H1 (cell line): ENCODE measurements around the gene MAP3K10. TPM values are rescaled to one million over a fixed set of nuclear protein-coding genes. Genes with fewer than 3 reads are reported as not detected.

ENCODE experiments used
- CTCF ChIA-PET: fragments of 300-600 bp; sonication (Branson Sonifier 250); formaldehyde crosslinking; loops from one replicate; lab custom pipeline; 2021; ENCODE audit not compliant: partially characterized antibody; lab: Charles Lee
- POLR2A ChIA-PET: fragments of 300-600 bp; sonication (Branson Sonifier 250); formaldehyde crosslinking; loops from one replicate; lab custom pipeline; 2021; ENCODE audit warnings: inconsistent platforms; ENCODE audit not compliant: partially characterized antibody; lab: Charles Lee
- DNase-seq, 2 experiments: peaks; one replicate each; pipeline versions ENCODE4 v3.0.0 to v3.0.0-alpha.2; 2010 to 2022; ENCODE audit warnings: low spot score in 2 of 2, low read depth in 1 of 2, mixed read lengths in 1 of 2
- FAIRE-seq: peaks from 2 replicates; lab custom pipeline; 2011; peaks lifted over from hg19 to GRCh38; lab: Jason Lieb, UNC
- H2AFZ ChIP-seq: 2 replicates; pipeline ENCODE4 v1.8.1; 2012; ENCODE audit warnings: low read length, inconsistent platforms
- H2AK5ac ChIP-seq: 2 replicates; pipeline ENCODE4 v1.6.1; 2013; ENCODE audit warnings: low read depth, low read length
- H2BK120ac ChIP-seq: replicated peaks from 2 replicates; pipeline ENCODE3; 2013; ENCODE audit warnings: low read depth, low read length, inconsistent platforms
- H2BK12ac ChIP-seq: 2 replicates; pipeline ENCODE4 v1.6.1; 2013; ENCODE audit warnings: low read depth, low read length
- H2BK15ac ChIP-seq: 2 replicates; pipeline ENCODE4 v1.6.1; 2013; ENCODE audit warnings: low read length
- H2BK20ac ChIP-seq: 2 replicates; pipeline ENCODE4 v1.6.1; 2013; ENCODE audit warnings: low read length
- H2BK5ac ChIP-seq: 2 replicates; pipeline ENCODE4 v1.6.1; 2013; ENCODE audit warnings: low read depth, low read length
- H3K14ac ChIP-seq: 2 replicates; pipeline ENCODE4 v1.6.1; 2013; ENCODE audit warnings: inconsistent platforms; ENCODE audit not compliant: insufficient read length
- H3K18ac ChIP-seq: 2 replicates; pipeline ENCODE4 v1.6.1; 2013; ENCODE audit warnings: low read length; ENCODE audit errors: extremely low read depth
- H3K23ac ChIP-seq: 2 replicates; pipeline ENCODE4 v1.6.1; 2013; ENCODE audit warnings: inconsistent platforms; ENCODE audit not compliant: insufficient read length
- H3K23me2 ChIP-seq: 2 replicates; pipeline ENCODE4 v1.6.1; 2013; ENCODE audit warnings: low read depth, low read length
- H3K27ac ChIP-seq: 2 replicates; pipeline ENCODE4 v1.6.1; 2011; ENCODE audit warnings: low read depth, low read length, inconsistent platforms
- H3K27me3 ChIP-seq, 4 experiments: replicated peaks in 1 of 4; 1 replicate in 1 of 4; 2 replicates in 3 of 4; pipeline versions ENCODE4 v1.6.1 to v1.8.1; 2011 to 2013; ENCODE audit warnings: low read length in 3 of 4, mild to moderate bottlenecking in 3 of 4, inconsistent platforms in 2 of 4, mixed read lengths in 2 of 4, moderate library complexity in 1 of 4; ENCODE audit not compliant: control insufficient read depth in 3 of 4, insufficient read depth in 3 of 4; ENCODE audit errors: extremely low read depth in 1 of 4
- H3K36me3 ChIP-seq, 4 experiments: 2 replicates each; pipeline versions ENCODE4 v1.6.1 to v1.8.1; 2011 to 2013; ENCODE audit warnings: mild to moderate bottlenecking in 4 of 4, low read length in 3 of 4, moderate library complexity in 2 of 4, control low read depth in 1 of 4, inconsistent platforms in 1 of 4; ENCODE audit not compliant: insufficient read depth in 4 of 4, control insufficient read depth in 2 of 4
- H3K4ac ChIP-seq: replicated peaks from 2 replicates; pipeline ENCODE3; 2013; ENCODE audit warnings: low read length, low read depth, mixed read lengths, inconsistent platforms; ENCODE audit not compliant: insufficient read length
- H3K4me1 ChIP-seq, 4 experiments: replicated peaks in 1 of 4; 1 replicate in 1 of 4; 2 replicates in 3 of 4; pipeline versions ENCODE4 v1.6.1 to v1.8.1; 2011 to 2013; ENCODE audit warnings: low read length in 3 of 4, inconsistent platforms in 2 of 4, mixed read lengths in 1 of 4; ENCODE audit not compliant: insufficient read depth in 4 of 4, control insufficient read depth in 3 of 4
- H3K4me2 ChIP-seq, 2 experiments: 2 replicates each; pipeline versions ENCODE4 v1.6.1 to v1.8.1; 2011 to 2013; ENCODE audit warnings: low read depth in 2 of 2, low read length in 2 of 2, control low read depth in 1 of 2, inconsistent platforms in 1 of 2, mild to moderate bottlenecking in 1 of 2; ENCODE audit not compliant: insufficient read depth in 1 of 2
- H3K4me3 ChIP-seq, 4 experiments: fragments of 200-600, 300-600 bp in 1 of 4; sonication (generic), shearing (Covaris generic), sonication (Bioruptor Twin) in 1 of 4; 2 replicates each; pipeline versions ENCODE4 v1.5.1 to v1.8.1; 2011 to 2016; ENCODE audit warnings: low read length in 4 of 4, low read depth in 3 of 4, control low read depth in 2 of 4, inconsistent platforms in 2 of 4, mild to moderate bottlenecking in 2 of 4, mixed read lengths in 1 of 4, moderate library complexity in 1 of 4; ENCODE audit not compliant: insufficient read depth in 2 of 4; ENCODE audit errors: extremely low read depth in 1 of 4
- H3K56ac ChIP-seq: replicated peaks from 2 replicates; pipeline ENCODE3; 2013; ENCODE audit warnings: low read depth, mild to moderate bottlenecking, mixed read lengths, low read length, inconsistent platforms; ENCODE audit not compliant: insufficient read length
- H3K79me1 ChIP-seq: 2 replicates; pipeline ENCODE4 v1.6.1; 2013; ENCODE audit warnings: low read depth, low read length, control low read depth
- H3K79me2 ChIP-seq, 2 experiments: 2 replicates each; pipeline versions ENCODE4 v1.6.1 to v1.8.1; 2012 to 2013; ENCODE audit warnings: low read length in 2 of 2, mild to moderate bottlenecking in 2 of 2, inconsistent platforms in 1 of 2; ENCODE audit not compliant: insufficient read depth in 2 of 2, control insufficient read depth in 1 of 2
- H3K9ac ChIP-seq, 4 experiments: replicated peaks in 1 of 4; 1 replicate in 1 of 4; 2 replicates in 3 of 4; pipeline versions ENCODE4 v1.6.1 to v1.8.1; 2011 to 2013; ENCODE audit warnings: low read depth in 3 of 4, low read length in 3 of 4, control low read depth in 2 of 4, mild to moderate bottlenecking in 2 of 4, moderate library complexity in 2 of 4, inconsistent platforms in 1 of 4; ENCODE audit errors: extremely low read depth in 1 of 4
- H3K9me3 ChIP-seq, 2 experiments: 2 replicates each; pipeline versions ENCODE4 v1.6.1 to v1.8.1; 2012 to 2013; ENCODE audit warnings: mild to moderate bottlenecking in 2 of 2, moderate library complexity in 2 of 2, control low read depth in 1 of 2, inconsistent platforms in 1 of 2, low read depth in 1 of 2, low read length in 1 of 2, mixed read lengths in 1 of 2; ENCODE audit not compliant: insufficient read depth in 2 of 2
- H4K20me1 ChIP-seq, 2 experiments: replicated peaks in 1 of 2; 2 replicates each; pipeline versions ENCODE3 to v1.8.1; 2011 to 2013; ENCODE audit warnings: inconsistent platforms in 2 of 2, low read length in 2 of 2, mild to moderate bottlenecking in 1 of 2; ENCODE audit not compliant: insufficient read depth in 2 of 2, control insufficient read depth in 1 of 2
- H4K5ac ChIP-seq: 2 replicates; pipeline ENCODE4 v1.6.1; 2013; ENCODE audit warnings: low read length, low read depth, mixed read lengths, inconsistent platforms; ENCODE audit not compliant: insufficient read length
- H4K8ac ChIP-seq: 2 replicates; pipeline ENCODE4 v1.8.0; 2013; ENCODE audit warnings: mild to moderate bottlenecking, moderate library complexity, low read length, inconsistent platforms; ENCODE audit not compliant: insufficient read depth; ENCODE audit errors: extremely low read depth
- H4K91ac ChIP-seq: replicated peaks from 2 replicates; pipeline ENCODE3; 2013; ENCODE audit warnings: low read length, mixed read lengths, inconsistent platforms; ENCODE audit not compliant: insufficient read length
- CBX5 ChIP-seq: fragments of 300-800, 300-1000 bp; sonication (generic); IDR thresholded peaks from 2 replicates; pipeline ENCODE4 v1.7.1; 2016; ENCODE audit warnings: antibody characterized with exemption, low read length, low read depth
- EZH2 ChIP-seq: fragments of 200-600 bp; sonication (generic); IDR thresholded peaks from 2 replicates; pipeline ENCODE4 v1.7.1; 2012; ENCODE audit warnings: low read depth, mild to moderate bottlenecking, moderate library complexity, low read length, inconsistent platforms; ENCODE audit not compliant: severe bottlenecking
- POLR2AphosphoS5 ChIP-seq: IDR thresholded peaks from 2 replicates; pipeline ENCODE4 v1.6.1; 2011; ENCODE audit warnings: low read depth, low read length
- POU5F1 ChIP-seq: IDR thresholded peaks from 2 replicates; pipeline ENCODE4 v1.6.1; 2011; ENCODE audit warnings: low read depth, mild to moderate bottlenecking, low read length, moderate library complexity
- RBBP5 ChIP-seq: IDR thresholded peaks from 2 replicates; pipeline ENCODE4 v1.7.1; 2012; ENCODE audit warnings: low read depth, mild to moderate bottlenecking, inconsistent platforms, low read length, moderate library complexity, borderline replicate concordance
- SIX5 ChIP-seq: IDR thresholded peaks from 2 replicates; pipeline ENCODE4 v1.6.1; 2011; ENCODE audit warnings: mild to moderate bottlenecking, low read depth, low read length
- SP2 ChIP-seq: IDR thresholded peaks from 2 replicates; pipeline ENCODE4 v1.6.1; 2012; ENCODE audit warnings: mild to moderate bottlenecking, low read length, inconsistent platforms
- WGBS, 2 experiments: shearing (Covaris generic) in 1 of 2; methylation state at CpG; one replicate each; pipeline versions ENCODE4 v1.1.6 to v1.1.7; 2013 to 2015; ENCODE audit warnings: low lambda C conversion rate in 2 of 2, mixed read lengths in 2 of 2, inconsistent platforms in 1 of 2, low coverage in 1 of 2, missing lambda C conversion rate in 1 of 2; ENCODE audit not compliant: insufficient replicate concordance in 2 of 2, insufficient coverage in 1 of 2, insufficient read length in 1 of 2; ENCODE audit errors: extremely low coverage in 1 of 2, missing lambda C conversion rate in 1 of 2; 5-methylcytosine and 5-hydroxymethylcytosine counted together
- polyA plus RNA-seq, 7 experiments: library from polyadenylated mRNA; depleted of rRNA in 3 of 7; stranded (reverse) in 5 of 7; unstranded in 2 of 7; fragments of >200 nt in 5 of 7; fragments of 200-250 nt in 2 of 7; gene quantifications; 1 replicate in 5 of 7; 2 replicates in 1 of 7; 4 replicates in 1 of 7; pipeline versions ENCODE4 v1.2.1 to v1.2.3, GENCODE V29; 2011 to 2013; ENCODE audit warnings: missing spikeins in 2 of 7, mixed read lengths in 2 of 7
- total RNA-seq: library from RNA; stranded (reverse); fragmentation: NEBNext Ultra II Directional; extraction: Animal tissue kit (Norgen Biotek cat#: 25700); gene quantifications from 2 replicates; pipeline ENCODE4 v1.2.1, GENCODE V29; 2021

MAP3K10 gene
- total and polyA plus RNA-seq, 2 of the 8 experiments (the other 6 are each of a cell fraction or from before 2014, with no cell fraction given): 4.9 to 15.9 TPM

GRCh38 chr19:40157059-40157458 lies 34.2 kb upstream of the MAP3K10 start:
- H3K23me2 ChIP-seq: no peaks in the 10 kb centered on the region
- no peak overlapping the region for H3K23ac ChIP-seq
- WGBS, 2 experiments: 98% methylated on average over 6 of the region's 6 CpGs; no CpG with 5 or more reads in 1 of the 2 experiments
- H2BK5ac ChIP-seq: no peak overlapping the region
- no peak overlapping the region for H2AFZ ChIP-seq
- no peak overlapping the region for H3K56ac ChIP-seq
- no peak overlapping the region for H3K4ac ChIP-seq
- DNase-seq (no peak), FAIRE-seq (no peak)
- H3K79me2 ChIP-seq: no peaks in the 10 kb centered on the region
- POLR2A ChIA-PET: no interaction called here
- no peak overlapping the region for H2BK20ac ChIP-seq
- H4K5ac ChIP-seq: no peak overlapping the region
- no peak overlapping the region for H3K4me3 ChIP-seq
- H3K14ac ChIP-seq: no peak overlapping the region
- no peak overlapping the region for H3K18ac ChIP-seq
- H2BK12ac ChIP-seq: no peak overlapping the region
- H3K9me3 ChIP-seq: no peaks in the 10 kb centered on the region
- H3K79me1 ChIP-seq: no peaks in the 10 kb centered on the region
- CTCF ChIA-PET: interaction anchor here (0.6 to 2.9 kb wide), 6 partner anchors 8 to 239 kb away, joined by 3 to 15 read pairs (median 4); partner anchors contain the start of gene TTC9B
- no peak overlapping the region for H4K91ac ChIP-seq
- no peaks in the 10 kb centered on the region for H3K4me1 ChIP-seq
- no peaks in the 10 kb centered on the region for H3K36me3 ChIP-seq
- no peak overlapping the region for H3K27ac ChIP-seq
- no peak overlapping the region for H3K4me2 ChIP-seq
- no peak overlapping the region for H2AK5ac ChIP-seq
- H3K27me3 ChIP-seq: no peaks in the 10 kb centered on the region; a peak in 1 of 7 replicates
- H2BK15ac ChIP-seq: no peak overlapping the region
- H4K20me1 ChIP-seq: no peaks in the 10 kb centered on the region
- no peak overlapping the region for H3K9ac ChIP-seq
- H2BK120ac ChIP-seq: no peak overlapping the region
- H4K8ac ChIP-seq: no peak overlapping the region
- TF ChIP-seq SIX5 (no peak), RBBP5 (no peak), POU5F1 (no peak), EZH2 (no peak), CBX5 (no peak), POLR2AphosphoS5 (no peak), SP2 (no peak)
